HEK293T (cell line): Measurements from ENCODE around the gene APMAP.

Experiments
- ARNT ChIP-seq: fragments of 450-650 bp; IDR thresholded peaks from 2 replicates; pipeline ENCODE4 v1.6.1; 2017; ENCODE audit warnings: mild to moderate bottlenecking
- BHLHE40 ChIP-seq: fragments of 450-650 bp; IDR thresholded peaks from 2 replicates; pipeline ENCODE4 v1.6.1; 2016; ENCODE audit warnings: mild to moderate bottlenecking, moderate library complexity, borderline replicate concordance
- CTBP1 ChIP-seq: fragments of 450-650 bp; IDR thresholded peaks from 2 replicates; pipeline ENCODE4 v1.6.1; 2016; ENCODE audit warnings: borderline replicate concordance
- FOXK2 ChIP-seq: fragments of 450-650 bp; IDR thresholded peaks from 2 replicates; pipeline ENCODE4 v1.6.1; 2016; ENCODE audit warnings: mild to moderate bottlenecking
- HDGF ChIP-seq: fragments of 450-650 bp; IDR thresholded peaks from 2 replicates; pipeline ENCODE4 v1.6.1; 2017; ENCODE audit warnings: antibody characterized with exemption, borderline replicate concordance
- LEF1 ChIP-seq: fragments of 450-650 bp; IDR thresholded peaks from 2 replicates; pipeline ENCODE4 v1.6.1; 2017; ENCODE audit warnings: mild to moderate bottlenecking, borderline replicate concordance
- NFRKB ChIP-seq: fragments of 450-650 bp; IDR thresholded peaks from 2 replicates; pipeline ENCODE4 v1.6.1; 2016; ENCODE audit warnings: mild to moderate bottlenecking, moderate library complexity
- SP1 ChIP-seq: fragments of 450-650 bp; IDR thresholded peaks from 2 replicates; pipeline ENCODE4 v1.6.1; 2017
- SUZ12 ChIP-seq: fragments of 450-650 bp; IDR thresholded peaks from 2 replicates; pipeline ENCODE4 v1.6.1; 2016; ENCODE audit warnings: mild to moderate bottlenecking
- TARDBP ChIP-seq: fragments of 450-650 bp; IDR thresholded peaks from 2 replicates; pipeline ENCODE4 v1.6.1; 2016
- TF ChIP-seq, protein P1 (sequence below): fragments of 450-650 bp; IDR thresholded peaks from 2 replicates; pipeline ENCODE4 v1.6.1; 2016

DNA sequence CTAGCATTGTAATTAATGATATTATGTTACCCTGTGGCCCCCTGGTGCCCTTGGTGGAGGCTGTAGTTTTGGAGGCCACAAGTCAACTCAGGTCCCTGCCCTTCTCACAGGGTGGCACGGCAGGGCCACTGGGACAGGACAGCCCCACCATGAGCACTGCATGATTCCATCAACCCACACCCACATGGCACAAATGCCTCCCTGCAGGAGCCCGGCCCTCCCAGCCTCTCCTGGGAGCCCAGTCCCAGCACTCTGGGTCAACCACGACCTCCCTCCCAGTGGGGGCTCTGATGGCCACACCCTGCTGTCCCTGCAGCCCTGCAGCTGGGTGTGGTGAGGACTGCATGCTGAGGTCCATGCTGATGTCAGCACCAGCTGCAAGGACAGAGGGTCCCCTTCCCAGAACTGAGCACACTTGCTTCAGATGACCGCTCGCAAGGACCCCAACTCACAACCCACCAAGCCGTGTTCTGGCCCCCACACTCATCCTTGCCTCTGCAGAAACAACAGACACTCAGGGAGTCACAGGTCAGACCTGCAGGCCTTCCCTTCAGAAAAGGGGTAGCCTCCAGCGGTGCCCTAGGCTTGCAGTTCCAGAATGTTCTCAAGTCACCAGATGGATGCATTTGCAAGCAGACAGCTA is 59.2 kb downstream of the APMAP start:
- no peak for TF ChIP-seq CTBP1
- no peak for TF ChIP-seq SP1
- TF ChIP-seq BHLHE40, result no peak
- TF ChIP-seq TARDBP, result no peak
- TF ChIP-seq, protein P1, sequence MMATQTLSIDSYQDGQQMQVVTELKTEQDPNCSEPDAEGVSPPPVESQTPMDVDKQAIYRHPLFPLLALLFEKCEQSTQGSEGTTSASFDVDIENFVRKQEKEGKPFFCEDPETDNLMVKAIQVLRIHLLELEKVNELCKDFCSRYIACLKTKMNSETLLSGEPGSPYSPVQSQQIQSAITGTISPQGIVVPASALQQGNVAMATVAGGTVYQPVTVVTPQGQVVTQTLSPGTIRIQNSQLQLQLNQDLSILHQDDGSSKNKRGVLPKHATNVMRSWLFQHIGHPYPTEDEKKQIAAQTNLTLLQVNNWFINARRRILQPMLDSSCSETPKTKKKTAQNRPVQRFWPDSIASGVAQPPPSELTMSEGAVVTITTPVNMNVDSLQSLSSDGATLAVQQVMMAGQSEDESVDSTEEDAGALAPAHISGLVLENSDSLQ, result no peak
- TF ChIP-seq SUZ12, result no peak
- TF ChIP-seq FOXK2, result no peak
- no peak for TF ChIP-seq HDGF
- TF ChIP-seq LEF1, result no peak
- no peak for TF ChIP-seq ARNT
- TF ChIP-seq NFRKB, result no peak
